Hematopoietic multipotent progenitor cell treated with erythropoietin and hydrocortisone succinate and interleukin-3 and kit ligand, for 15 days (in vitro differentiated cells): Measurements from ENCODE around the gene EFCAB11.
"Not testable (repeated sequence)": the region's sequence is repeated elsewhere in the genome, so short reads cannot be mapped to it uniquely, and the experiment has no call there.

Experiments
- DNase-seq: peaks from one replicate; pipeline ENCODE4 v3.0.0-alpha.2; 2015; ENCODE audit warnings: low spot score

Gene EFCAB11

DNA sequence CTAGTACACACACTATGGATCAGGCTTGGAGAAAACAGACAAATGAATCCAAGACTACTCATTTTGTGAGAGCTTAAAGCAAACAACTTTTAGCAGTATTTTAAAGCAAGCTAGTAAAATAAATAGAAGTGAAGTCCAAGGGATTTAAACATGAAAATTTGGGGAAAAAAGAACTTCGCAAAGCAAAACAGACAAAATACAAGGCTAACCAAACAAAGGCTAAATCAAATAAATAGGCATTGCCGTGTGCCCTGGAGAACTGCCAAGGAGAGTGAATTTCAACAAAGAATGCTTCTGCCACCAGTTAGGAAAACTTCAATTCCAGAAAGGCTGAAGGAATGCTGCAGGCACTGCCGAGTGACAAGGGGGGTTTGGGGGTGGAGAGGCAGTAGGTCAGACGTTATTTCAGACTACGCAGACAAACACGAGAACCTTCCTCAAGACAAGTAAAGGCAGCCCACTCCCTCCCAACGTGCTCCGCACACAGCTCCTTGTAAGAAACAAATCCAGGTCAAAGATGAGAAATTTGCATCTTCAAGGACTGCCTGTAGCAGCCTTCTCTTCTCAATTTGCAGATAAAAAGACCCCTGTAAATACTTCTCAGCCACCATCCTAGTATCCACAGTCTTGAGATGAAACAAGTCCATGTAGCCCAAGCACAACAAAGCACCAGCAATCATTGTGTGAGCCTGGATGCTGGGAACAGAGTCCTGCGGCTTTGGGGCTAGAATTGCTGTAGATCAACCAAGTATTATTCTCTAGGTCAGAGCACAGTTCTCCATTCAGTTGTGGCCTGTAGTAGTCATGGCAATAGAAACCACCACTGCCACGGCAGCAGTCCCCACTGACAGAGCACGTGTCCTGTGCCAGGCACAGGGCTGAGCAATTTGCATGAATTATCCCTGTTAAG is 43.3 kb downstream of the EFCAB11 start:
- DNase-seq: no peak

DNA sequence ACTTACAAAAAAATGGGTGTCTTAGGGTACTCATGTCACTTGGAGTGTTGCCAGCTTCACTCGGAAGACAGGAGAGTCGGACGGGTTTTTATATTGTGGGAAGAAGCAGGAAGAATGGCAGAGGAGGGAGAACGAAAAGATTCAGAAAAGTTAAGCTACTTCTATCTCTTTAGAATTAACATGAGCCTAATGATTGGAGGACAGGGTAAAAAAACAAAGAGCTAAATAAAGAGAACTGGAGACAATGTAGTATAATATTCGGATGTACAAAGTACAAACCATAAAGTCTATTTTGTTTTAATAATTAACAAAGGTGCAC is 43.9 kb downstream of the EFCAB11 start:
- no peak for DNase-seq

DNA sequence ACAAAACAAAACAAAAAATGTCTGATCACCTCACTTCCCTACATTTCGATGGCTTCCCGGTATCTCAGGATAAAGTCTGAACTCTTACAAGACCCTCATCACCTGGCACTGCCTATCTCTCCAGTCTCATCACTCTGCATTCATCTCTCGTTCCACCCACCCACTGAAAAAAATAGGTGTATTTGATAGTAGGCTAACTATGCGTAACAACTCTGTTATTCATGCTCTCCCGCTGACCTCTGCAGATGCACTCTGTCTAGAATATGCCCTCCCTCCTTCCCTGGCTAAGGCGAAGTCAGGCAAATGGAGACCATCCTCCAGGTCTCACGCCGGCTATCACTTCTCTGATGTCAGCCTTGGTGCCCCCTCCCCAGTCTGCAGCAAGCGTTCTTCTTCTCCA is 44.9 kb downstream of the EFCAB11 start:
- DNase-seq: no peak

DNA sequence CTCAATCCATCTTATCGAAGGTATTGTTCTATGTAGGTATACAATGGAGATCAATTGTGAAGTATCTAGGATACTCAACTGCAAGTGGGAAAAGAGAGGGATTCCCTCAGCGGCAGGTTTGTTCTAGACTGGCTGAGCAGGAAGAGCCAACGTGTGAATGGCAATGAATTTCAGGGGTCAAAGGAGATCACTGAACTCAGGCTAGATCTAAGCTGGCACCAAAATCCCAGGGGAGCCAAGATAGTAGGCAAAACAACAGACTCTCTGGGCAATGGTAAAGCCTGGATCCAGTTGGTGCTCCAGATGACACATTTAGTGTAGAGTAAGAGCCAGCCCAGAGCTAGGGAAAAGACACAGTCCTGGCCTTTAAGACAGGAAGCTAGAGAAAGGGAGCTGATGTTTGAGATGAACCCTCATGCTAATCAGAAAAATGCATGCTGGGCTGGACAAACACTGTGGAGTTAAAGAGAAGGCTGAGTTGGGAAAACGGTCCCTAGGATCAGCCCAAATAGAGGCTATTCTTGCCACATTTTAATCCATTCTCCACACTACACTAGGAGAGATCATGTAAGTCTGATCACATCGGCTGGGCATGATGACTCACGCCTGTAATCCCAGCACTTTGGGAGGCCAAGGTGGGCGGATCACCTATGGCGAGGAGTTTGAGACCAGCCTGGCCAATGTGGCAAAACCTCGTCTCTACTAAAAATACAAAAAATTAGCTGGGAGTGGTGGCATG is 45.6 kb downstream of the EFCAB11 start:
- no peak for DNase-seq

DNA sequence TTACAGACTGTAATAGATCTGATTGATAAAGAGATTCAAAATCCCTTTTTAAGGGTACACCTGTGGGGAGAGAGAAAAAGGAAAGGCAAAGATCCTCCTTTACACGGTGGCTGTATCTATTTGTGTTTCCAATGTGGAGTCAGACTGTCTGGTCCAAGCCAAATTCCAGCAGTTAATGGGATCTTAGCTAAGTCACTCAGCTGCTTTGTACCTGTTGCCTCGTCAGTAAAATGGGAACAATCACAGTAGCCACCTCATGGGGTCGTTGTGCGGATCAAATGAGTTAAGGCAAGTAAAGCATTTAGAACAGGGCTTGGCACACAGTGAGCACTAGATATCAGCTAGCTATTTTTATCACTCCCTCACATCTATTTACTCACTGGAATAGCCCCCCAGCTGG is 46.9 kb downstream of the EFCAB11 start:
- DNase-seq: no peak

DNA sequence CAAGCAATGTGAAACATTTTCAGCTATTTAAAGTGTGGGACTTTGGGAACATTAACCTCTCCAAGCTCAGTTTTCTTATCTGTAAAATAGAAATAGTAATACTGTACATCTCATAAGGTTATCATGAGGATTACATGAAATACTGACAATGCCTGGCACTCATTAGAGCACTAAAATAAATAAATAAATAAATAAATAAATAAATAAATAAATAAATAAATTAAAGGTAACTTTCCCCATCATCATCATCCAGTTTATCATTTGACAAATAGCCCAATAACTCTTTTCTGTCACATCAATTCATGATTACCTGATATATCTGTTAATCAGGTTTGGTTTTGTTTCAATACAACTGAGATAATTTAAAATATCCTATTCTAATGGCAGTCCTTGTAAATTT is 48.5 kb downstream of the EFCAB11 start:
- DNase-seq: no peak

DNA sequence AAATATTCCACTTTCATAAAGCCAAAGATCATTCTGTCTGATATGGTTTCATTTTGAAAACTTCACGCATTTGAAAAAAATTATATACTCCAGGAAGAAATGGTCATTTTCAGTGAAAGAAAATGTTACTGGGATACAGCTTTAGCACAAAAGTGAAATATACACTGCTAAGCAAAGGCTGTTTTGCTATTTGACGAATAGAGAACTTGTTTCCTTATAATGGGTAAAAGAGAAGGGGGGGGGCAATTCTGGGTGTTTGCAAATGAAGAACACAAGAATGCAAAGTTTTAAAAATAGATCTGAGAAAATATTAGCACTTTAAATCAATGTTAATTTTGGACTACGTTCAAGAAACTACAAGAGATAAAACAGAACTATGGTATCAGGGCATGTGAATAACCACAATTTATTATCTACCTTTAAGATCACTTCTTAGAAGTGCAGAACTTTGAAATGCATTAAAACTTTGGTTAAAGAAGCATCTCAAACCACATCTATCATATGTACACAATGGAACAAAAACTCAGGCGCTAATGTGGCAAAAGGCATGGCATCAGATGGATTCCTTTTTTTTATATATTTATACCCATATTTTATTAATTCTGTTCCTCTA is 51.1 kb downstream of the EFCAB11 start:
- no peak for DNase-seq

DNA sequence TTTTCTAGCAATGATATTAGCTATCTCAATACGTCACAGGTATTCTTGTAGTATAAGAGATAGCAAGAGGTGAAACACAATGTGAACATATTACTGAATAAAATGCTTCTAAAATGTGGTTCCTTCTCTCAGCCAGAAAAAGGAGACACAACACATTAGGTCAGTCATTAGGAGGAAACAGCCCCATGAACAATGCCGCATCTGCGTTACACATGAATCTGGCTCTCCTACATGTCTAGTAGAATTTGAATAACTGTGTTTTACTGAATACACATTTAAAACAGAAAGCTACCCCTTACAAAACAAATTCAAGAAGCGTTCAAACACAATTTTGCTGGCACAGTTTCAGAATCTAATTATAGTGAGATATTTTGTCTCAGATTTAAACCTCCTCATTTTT is 51.6 kb downstream of the EFCAB11 start:
- DNase-seq: no peak

DNA sequence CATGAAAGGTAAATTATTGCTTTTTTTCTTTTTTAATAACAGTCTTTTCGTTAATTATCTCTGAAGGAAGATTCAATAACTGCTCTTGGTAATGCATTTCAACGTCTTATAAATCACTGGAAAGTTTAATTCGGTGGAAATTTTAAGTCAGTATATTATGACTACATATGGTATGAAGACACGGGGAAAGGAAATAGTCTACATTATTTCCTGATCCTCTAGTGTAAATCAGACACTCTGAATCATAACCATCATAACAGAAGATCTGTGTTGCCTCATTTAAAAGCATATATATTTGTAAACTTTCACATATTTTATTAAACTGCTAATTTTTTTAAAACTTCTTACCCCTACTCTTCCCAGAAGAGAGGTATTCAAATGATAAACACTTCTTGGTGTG is 53.7 kb downstream of the EFCAB11 start:
- DNase-seq: no peak

DNA sequence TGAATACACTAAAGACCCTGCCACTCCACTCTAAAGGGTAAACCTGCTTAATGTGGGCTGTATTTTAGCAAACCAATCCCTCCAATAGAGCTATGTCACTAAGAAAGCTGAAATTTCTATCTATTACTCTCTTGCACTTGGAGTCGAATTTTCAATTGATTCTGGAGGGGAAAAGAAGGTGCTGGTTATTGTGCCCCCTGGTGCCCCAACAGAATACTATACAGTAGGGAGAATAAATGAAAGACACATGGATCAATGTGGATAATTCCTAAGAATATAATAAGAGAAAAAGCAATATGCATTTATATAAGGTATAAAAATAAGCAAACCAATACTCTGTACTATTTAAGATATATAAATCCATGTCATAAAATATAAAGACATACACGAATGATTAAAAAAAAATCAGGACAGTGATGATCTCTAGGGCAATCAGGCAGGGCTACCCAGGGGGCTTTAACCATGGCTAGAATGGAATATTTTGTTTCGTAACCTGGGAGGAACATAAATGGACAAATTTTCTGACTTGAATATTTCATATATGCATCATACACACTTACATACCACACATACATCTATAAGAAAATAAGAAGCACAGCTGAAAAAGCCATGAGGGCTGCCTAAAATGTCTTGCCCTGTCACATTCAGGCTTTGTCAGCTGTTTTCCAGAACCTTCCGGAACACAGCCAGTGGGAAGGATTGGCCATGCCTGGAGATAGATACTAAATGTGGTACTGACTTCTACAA is 54.4 kb downstream of the EFCAB11 start:
- peak; percentile 6 for DNase-seq

DNA sequence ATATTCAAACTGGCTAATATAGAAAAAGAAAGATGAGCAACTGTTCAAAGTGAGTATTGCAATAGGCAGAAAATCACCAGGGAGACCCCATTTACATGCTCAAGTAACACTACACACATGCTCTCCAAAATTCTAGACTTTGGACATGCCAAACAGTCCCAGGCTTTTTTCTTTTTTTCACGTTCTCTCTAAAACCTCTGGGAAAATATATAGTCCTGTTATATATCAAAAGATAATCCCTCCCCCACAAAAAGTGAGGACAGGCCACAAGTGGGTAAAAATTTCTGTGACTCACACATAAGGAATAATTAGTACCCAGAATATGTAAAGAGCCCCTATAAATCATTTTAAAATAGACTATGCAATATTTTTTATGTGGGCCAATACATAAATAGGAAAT is 55.2 kb downstream of the EFCAB11 start:
- no peak for DNase-seq

DNA sequence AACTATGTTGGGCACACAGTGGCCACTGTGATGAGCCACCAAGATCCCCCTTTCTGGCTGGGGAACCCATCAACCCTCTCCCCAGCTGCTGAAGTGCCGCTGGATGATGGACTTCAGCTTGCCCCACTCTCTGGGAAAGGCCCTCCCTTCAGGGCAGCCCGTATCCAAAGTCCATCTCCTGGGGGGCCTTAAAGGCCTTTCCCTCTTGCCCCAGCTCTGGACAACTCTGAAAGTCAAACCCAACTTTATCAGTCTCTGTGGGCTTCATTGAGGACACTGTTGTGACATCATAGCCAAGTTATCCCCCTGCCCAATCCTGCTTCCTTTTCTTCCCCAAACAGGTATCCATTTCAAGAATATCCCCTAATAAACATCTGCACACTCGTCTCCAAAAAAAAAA is 61.1 kb downstream of the EFCAB11 start:
- DNase-seq: not testable (repeated sequence)

DNA sequence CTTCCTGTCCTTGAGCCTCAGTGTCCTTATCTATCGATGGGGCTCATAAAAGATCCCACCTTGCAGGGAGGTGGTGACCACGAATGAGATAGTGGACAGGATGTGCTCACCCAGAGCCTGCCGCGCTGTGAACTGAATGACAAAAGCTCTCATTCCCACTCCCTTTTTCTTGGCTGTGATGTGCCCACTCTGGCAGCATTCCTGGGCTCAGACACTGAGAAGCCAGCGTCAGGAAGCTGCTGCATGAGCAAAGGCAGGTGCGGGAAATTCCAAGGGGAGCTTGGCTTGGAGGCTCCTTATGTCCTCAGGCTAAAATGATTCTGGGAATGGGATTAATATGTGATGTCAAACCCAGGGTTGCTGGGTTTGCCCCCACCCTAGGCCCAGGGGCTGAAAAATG is 61.6 kb downstream of the EFCAB11 start:
- no peak for DNase-seq

DNA sequence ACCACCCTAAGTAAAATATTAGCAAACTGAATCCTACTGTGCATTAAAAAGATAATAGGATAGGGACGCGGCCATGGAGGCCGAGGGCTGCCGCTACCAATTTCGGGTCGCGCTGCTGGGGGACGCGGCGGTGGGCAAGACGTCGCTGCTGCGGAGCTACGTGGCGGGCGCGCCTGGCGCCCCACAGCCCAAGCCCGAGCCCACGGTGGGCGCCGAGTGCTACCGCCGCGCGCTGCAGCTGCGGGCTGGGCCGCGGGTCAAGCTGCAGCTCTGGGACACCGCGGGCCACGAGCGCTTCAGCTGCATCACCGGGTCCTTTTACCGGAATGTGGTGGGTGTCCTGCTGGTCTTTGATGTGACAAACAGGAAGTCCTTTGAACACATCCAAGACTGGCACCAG is 62.8 kb downstream of the EFCAB11 start:
- DNase-seq: not testable (repeated sequence)

DNA sequence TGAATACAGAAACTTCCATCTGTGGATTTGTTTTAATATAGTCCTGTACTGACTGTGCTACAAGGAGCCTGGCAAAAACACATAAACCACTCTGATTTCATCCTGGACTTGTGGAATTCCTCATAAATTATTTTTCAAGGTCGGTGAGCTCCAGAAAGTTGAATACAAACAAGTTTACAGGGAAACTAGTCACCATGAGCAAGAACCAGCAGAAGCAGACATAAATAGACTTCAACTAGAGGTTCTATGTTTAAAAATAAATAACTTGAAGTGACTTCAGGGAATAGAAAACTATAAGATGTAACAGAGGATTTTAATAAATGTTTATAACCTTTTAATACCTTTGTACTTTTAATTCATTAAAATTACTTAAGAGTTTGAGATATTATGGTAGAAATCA is 63.5 kb downstream of the EFCAB11 start:
- no peak for DNase-seq

DNA sequence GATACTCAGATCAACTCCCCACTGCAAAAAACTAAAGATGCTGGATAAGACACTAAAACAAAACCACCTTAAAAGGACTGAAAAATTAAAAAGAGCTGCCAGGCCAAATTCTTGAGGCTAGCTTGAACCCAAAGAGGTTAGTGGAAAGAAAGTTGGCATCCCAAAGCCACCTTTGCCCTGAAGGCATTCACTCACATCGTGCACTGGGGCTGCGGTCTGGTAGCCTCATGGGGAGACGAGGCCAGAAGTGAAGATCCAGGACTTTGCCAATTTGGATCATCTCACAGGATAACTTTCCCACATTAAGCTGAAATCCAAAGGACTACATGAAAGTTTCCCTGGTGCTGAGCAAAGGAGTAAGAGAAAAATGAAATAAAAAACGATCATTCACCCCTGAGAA is 63.9 kb downstream of the EFCAB11 start:
- DNase-seq: no peak

DNA sequence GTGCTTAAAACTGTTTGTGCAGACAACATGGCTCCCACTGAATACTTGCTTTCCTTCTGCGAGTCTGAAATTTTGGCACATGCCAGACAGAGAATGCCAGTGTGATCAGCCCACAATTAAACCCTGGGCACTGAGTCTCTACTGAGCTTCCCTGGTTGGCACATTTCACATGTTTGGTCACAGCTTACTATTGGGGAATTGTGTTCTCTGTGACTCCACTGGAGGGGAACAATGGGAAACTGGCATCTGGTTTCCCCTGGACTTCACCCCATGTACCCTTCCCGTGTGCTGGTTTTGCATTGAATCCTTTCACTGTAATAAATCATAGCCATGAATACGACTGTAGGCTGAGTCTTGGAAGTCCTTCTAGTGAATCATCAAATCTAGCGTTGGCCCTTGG is 64.9 kb downstream of the EFCAB11 start:
- DNase-seq: no peak

DNA sequence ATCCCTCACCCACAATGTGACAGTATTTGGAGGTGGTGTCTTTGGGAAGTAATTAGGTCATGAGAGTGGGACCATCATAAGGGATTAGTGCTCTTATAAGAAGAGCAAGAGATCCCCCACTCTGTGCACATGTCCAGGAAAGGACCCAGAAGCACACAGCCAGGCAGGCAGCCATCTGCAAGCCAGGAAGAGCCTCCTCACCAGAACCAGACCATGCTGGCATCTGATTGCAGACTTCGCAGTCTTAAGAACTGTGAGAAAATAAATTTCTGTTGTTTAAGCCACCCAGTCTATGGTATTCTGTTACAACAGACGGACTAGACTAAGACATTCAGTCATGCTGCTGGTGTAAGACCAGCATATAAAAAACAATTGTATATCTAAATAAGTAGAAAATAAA is 69.8 kb downstream of the EFCAB11 start:
- DNase-seq: no peak

DNA sequence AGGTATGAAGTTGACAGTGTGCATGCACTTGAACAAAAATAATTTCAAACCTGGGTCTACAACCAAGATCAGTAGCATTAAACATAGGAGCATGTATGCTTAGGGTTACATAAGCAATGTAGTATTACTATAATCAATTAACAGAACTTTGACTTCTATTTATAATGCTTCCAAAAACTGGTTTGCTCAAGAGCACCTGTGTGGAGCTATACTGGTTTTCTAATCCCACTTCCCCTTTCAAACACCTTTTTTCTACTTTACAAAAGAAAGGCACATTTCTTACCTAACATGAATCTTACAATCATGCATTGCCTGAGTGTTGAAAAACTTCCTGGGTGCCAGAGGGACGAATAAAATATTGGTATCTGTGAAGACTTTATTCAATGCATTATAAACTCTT is 72.7 kb downstream of the EFCAB11 start:
- DNase-seq: no peak

DNA sequence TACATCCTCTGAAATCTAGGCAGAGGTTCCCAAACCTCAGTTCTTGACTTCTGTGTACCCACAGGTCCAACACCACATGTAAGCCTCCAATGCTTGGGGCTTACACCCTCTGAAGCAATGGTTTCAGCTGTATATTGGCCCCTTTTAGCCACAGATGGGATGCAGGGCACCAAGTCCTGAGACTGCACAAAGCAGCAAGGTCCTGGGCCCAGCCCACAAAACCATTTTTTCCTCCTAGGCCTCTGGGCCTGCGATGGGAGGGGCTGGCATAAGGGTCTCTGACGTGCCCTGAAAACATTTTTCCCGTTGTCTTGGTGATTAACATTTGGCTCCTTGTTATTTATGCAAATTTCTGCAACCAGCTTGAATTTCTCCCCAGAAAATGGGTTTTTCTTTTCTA is 80.4 kb downstream of the EFCAB11 start:
- DNase-seq: not testable (repeated sequence)

DNA sequence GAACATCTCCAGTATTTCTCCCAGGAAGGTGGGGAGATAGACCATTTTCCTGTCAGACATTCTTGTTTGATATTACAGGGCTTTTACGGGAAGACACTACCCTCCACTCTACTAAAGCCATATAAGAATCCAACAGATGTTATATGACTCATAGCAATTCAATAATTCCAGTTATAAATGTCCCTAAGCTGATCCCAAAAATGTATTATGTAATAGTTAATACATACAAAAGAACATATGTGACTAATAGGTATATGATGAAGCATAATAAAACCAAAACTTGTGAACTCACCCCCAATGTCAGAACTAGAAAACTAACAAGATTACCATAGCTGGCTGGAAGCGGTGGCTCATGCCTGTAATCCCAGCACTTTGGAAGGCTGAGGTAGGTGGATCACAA is 84.2 kb downstream of the EFCAB11 start:
- DNase-seq: no peak

DNA sequence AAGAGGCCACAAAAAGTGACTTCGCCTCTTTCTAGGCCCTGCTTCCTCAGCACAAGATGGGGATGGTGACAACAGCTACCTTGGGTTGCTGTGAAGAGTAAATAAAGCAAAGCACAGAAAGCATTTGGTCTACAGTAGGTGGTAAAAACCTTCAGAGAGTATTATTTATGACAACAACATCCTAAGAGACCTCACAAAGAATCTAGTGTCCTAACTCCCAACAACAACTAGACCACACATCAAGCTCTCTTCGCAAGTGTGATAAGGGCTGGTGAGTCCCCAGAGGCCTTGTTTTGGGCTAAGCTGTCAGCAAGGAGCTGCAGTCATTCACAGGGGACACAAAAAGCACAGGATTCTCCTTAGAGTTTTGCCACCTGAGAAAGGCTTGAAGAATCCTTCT is 84.9 kb downstream of the EFCAB11 start:
- DNase-seq: no peak

DNA sequence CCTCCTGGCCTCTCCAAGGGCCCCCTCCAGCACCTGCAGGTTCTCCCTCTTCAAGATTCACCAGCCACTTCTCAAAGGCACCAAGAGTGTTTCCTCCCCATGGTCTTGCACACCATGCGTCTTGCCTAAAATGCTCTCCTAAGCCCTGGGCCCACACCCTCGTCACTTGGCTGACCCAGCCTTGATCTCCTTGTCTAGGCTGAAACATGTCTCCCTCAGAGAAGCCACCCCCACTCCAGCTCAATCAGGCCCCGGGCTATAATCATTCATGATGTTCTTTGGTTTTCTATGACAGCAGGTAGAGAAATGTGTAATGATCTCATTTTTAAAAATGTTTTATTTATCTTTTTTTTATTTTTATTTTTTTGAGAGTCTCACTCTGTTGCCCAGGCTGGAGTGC is 88.1 kb downstream of the EFCAB11 start:
- no peak for DNase-seq
